AG04450 (cell line): ENCODE measurements around the gene NELFE. TPM values are rescaled to one million over a fixed set of nuclear protein-coding genes. Genes with fewer than 3 reads are reported as not detected.

Source experiments
- CTCF ChIA-PET: fragments of 300-600, 350-600 bp; formaldehyde crosslinking; extraction: SDS; loops from one replicate; lab custom pipeline; 2022; ENCODE audit warnings: antibody characterized with exemption, inconsistent platforms; lab: Charles Lee
- POLR2A ChIA-PET: fragments of 350-600 bp; formaldehyde crosslinking; extraction: SDS; loops from one replicate; lab custom pipeline; 2021; ENCODE audit warnings: antibody characterized with exemption, inconsistent platforms; lab: Yijun Ruan, JAX
- DNase-seq: peaks from one replicate; pipeline ENCODE4 v3.0.0-alpha.2; 2011; ENCODE audit warnings: low read depth, low spot score
- H3K27ac ChIP-seq: one replicate; pipeline ENCODE4 v1.5.1; 2012; ENCODE audit warnings: low read depth, low read length, control low read depth
- H3K27me3 ChIP-seq: one replicate; pipeline ENCODE4 v1.6.0; 2012; ENCODE audit warnings: low read length; ENCODE audit not compliant: control insufficient read depth, insufficient read depth
- H3K4me3 ChIP-seq: 2 replicates; pipeline ENCODE4 v1.5.1; 2011; ENCODE audit warnings: mild to moderate bottlenecking, low read depth, low read length, control low read depth
- H3K9me3 ChIP-seq: 2 replicates; pipeline ENCODE4 v1.5.1; 2012; ENCODE audit warnings: low read length; ENCODE audit not compliant: control insufficient read depth, insufficient read depth
- polyA plus RNA-seq: library from polyadenylated mRNA; depleted of rRNA; stranded (reverse); fragments of >200 nt; gene quantifications from 2 replicates; pipeline ENCODE4 v1.2.3, GENCODE V29; 2011
- TF ChIP-seq, protein P1 (sequence below): IDR thresholded peaks from 2 replicates; pipeline ENCODE4 v1.5.1; 2011; ENCODE audit warnings: low read depth, low read length, control low read depth, inconsistent platforms

NELFE gene
- polyA plus RNA-seq, 1 experiment, result 51.4 TPM

DNA sequence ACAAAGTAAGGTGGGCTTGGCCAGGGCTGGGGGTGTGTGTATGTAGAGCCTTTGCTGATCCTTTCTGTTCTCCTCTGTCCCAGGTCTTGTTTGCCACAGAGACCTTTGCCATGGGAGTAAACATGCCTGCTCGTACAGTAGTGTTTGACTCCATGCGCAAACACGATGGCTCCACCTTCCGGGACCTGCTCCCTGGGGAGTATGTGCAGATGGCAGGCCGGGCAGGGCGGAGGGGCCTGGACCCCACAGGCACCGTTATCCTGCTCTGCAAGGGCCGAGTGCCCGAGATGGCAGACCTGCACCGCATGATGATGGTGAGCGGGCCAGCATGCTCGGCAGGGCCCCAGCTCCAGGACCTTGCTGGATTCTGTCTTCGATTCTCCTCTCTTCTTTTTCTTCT is 6.9 kb upstream of the NELFE start:
- ChIA-PET POLR2A (no interaction called here), CTCF (interaction anchor here (2.6 kb wide), 1 partner anchor 14 kb away, joined by 10 read pairs; no protein-coding TSS in a partner anchor)
- no peak overlapping the region for H3K4me3 ChIP-seq
- H3K9me3 ChIP-seq, result no peaks in the 10 kb centered on the region; the same call in 1 of the 2 replicates
- no peak for DNase-seq
- TF ChIP-seq, protein P1, sequence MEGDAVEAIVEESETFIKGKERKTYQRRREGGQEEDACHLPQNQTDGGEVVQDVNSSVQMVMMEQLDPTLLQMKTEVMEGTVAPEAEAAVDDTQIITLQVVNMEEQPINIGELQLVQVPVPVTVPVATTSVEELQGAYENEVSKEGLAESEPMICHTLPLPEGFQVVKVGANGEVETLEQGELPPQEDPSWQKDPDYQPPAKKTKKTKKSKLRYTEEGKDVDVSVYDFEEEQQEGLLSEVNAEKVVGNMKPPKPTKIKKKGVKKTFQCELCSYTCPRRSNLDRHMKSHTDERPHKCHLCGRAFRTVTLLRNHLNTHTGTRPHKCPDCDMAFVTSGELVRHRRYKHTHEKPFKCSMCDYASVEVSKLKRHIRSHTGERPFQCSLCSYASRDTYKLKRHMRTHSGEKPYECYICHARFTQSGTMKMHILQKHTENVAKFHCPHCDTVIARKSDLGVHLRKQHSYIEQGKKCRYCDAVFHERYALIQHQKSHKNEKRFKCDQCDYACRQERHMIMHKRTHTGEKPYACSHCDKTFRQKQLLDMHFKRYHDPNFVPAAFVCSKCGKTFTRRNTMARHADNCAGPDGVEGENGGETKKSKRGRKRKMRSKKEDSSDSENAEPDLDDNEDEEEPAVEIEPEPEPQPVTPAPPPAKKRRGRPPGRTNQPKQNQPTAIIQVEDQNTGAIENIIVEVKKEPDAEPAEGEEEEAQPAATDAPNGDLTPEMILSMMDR, result no peak
- H3K27me3 ChIP-seq, result no peaks in the 10 kb centered on the region
- H3K27ac ChIP-seq, result no peak overlapping the region

DNA sequence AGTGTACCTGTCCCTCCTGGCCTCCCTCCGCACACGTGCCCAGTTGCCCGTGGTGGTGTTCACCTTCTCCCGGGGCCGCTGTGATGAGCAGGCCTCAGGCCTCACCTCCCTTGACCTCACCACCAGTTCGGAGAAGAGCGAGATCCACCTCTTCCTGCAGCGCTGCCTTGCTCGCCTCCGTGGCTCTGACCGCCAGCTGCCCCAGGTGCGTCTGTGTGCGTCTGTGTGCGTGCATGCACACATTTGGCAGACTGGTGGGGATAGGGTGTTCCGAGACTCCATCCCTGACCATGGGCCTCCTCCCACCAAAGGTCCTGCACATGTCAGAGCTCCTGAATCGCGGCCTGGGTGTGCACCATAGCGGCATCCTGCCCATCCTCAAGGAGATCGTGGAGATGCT is 5.2 kb upstream of the NELFE start:
- Histone ChIP-seq H3K9me3 (no peaks in the 10 kb centered on the region), H3K27ac (no peak overlapping the region), H3K27me3 (no peaks in the 10 kb centered on the region), H3K4me3 (no peak overlapping the region)
- no peak for DNase-seq
- TF ChIP-seq, protein P1, result no peak
- CTCF ChIA-PET, result interaction anchor here (1.4 kb wide), 1 partner anchor 11 kb away, joined by 7 read pairs; no protein-coding TSS in a partner anchor
- POLR2A ChIA-PET, result no interaction called here

DNA sequence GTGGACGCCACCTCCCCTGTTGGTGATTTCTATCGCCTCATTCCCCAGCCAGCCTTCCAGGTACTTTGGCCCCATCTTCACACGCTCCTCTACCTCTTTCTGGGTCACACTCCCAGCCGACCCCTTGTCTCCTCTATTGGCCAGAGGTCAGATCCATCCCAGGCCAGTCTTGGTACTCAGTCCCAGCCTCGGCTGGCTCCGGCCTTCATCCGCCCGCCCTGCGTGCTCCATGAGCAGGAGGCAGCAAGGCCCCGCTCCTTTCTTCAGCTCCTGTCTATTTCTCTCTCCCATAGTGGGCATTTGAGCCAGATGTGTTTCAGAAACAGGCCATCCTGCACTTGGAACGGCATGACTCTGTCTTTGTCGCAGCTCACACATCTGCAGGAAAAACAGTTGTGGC is 2.8 kb upstream of the NELFE start:
- POLR2A ChIA-PET, result no interaction called here
- Histone ChIP-seq H3K9me3 (no peaks in the 10 kb centered on the region), H3K27ac (no peak overlapping the region), H3K4me3 (no peak overlapping the region), H3K27me3 (no peaks in the 10 kb centered on the region)
- CTCF ChIA-PET, result interaction anchor here (0.5 kb wide), 1 partner anchor 137 kb away, joined by 5 read pairs; no protein-coding TSS in a partner anchor
- DNase-seq, result no peak
- TF ChIP-seq, protein P1, result no peak

DNA sequence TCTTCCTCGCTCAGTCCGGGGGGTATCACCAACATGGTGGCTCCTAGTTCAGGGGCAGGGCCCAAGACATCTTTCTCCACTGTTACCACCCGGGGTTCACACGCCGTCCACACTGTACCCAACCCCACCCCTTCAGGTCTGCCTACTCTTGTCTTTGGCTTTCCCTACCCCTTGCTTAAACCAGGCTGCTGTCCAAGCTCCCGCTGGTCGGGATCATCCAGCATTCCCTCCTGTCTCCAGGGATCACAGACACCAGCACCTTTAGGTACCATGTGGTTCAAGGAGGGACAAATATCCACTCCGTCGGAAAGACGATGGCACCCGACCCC is 395 bp downstream of the NELFE start:
- no peaks in the 10 kb centered on the region for H3K9me3 ChIP-seq
- TF ChIP-seq, protein P1, result no peak
- no peak for DNase-seq
- H3K4me3 ChIP-seq, result peak overlapping the region; percentile 100
- H3K27ac ChIP-seq, result peak overlapping the region; percentile 52
- ChIA-PET CTCF (interaction anchor here (1.5 to 1.6 kb wide), 2 partner anchors 9 to 69 kb away, joined by 4 to 8 read pairs; no protein-coding TSS in a partner anchor), POLR2A (interaction anchor here (0.6 to 2.5 kb wide), 4 partner anchors 13 to 61 kb away, joined by 3 to 10 read pairs (median 4); partner anchors contain the start of genes DXO and EHMT2)
- H3K27me3 ChIP-seq, result no peaks in the 10 kb centered on the region

DNA sequence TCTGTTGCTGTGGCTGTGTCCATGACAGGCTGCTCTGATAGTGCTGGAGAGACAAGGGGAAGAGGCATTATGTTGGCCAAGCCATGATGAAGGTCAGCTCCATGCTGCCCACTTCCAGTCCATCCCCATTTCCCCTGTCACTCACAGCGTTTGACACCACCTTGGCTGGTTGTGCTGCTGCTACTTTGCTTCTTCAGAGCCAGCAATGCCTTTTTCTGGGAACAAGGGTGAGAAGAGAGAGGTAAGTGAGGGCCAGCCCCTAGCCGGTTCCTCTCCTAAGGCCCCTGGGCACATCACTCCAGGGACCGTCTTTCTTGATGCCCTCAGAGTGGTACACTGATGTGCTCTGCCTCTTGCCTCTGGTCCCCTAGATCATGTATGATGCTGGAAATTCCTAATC is 2.0 kb downstream of the NELFE start:
- Histone ChIP-seq H3K4me3 (no peak overlapping the region), H3K27ac (no peak overlapping the region), H3K9me3 (no peaks in the 10 kb centered on the region), H3K27me3 (no peaks in the 10 kb centered on the region)
- TF ChIP-seq, protein P1, result no peak
- ChIA-PET POLR2A (no interaction called here), CTCF (no interaction called here)
- DNase-seq, result no peak
